Esophagus muscularis mucosa (tissue), 4 donors: Measurements from ENCODE around the gene ZFHX3. TPM values are rescaled to one million over a fixed set of nuclear protein-coding genes. Genes with fewer than 3 reads are reported as not detected.

ENCODE experiments used
- DNase-seq: peaks from one replicate; pipeline ENCODE4 v3.0.0-alpha.2; 2017; ENCODE audit errors: extremely low spot score
- H3K27ac ChIP-seq, 4 donors: fragments of 200-600 bp; sonication (generic); replicated peaks in 1 of 4; 1 replicate in 3 of 4; 2 replicates in 1 of 4; pipeline ENCODE4 v1.5.1; 2016 to 2019; ENCODE audit warnings: mild to moderate bottlenecking in 1 of 4
- H3K27me3 ChIP-seq, 4 donors: fragments of 200-600 bp; sonication (generic); one replicate each; pipeline versions ENCODE4 v1.5.1 to v1.6.0; 2016 to 2019
- H3K36me3 ChIP-seq, 4 donors: fragments of 200-600 bp; sonication (generic); one replicate each; pipeline ENCODE4 v1.5.1; 2016 to 2019
- H3K4me1 ChIP-seq, 4 donors: fragments of 200-600 bp; sonication (generic); one replicate each; pipeline ENCODE4 v1.5.1; 2016 to 2019
- H3K4me3 ChIP-seq, 4 donors: fragments of 200-600 bp; sonication (generic); 1 replicate in 2 of 4; 2 replicates in 2 of 4; pipeline ENCODE4 v1.5.1; 2016 to 2019; ENCODE audit warnings: mild to moderate bottlenecking in 4 of 4, moderate library complexity in 1 of 4
- H3K9me3 ChIP-seq, 4 donors: fragments of 200-600 bp; sonication (generic); 1 replicate in 3 of 4; 2 replicates in 1 of 4; pipeline ENCODE4 v1.5.1; 2016 to 2019
- CTCF ChIP-seq, 3 experiments: fragments of 200-600 bp in 2 of 3; fragments of 450-650 bp in 1 of 3; sonication (generic) in 2 of 3; IDR thresholded peaks; one replicate each; pipeline ENCODE4 v1.5.1; 2017 to 2019; ENCODE audit warnings: antibody characterized with exemption in 3 of 3, mild to moderate bottlenecking in 2 of 3, moderate library complexity in 1 of 3
- EP300 ChIP-seq: sonication (generic); formaldehyde crosslinking; IDR thresholded peaks from one replicate; pipeline ENCODE4 v1.6.1; 2017; ENCODE audit warnings: antibody characterized with exemption
- POLR2A ChIP-seq: fragments of 450-650 bp; IDR thresholded peaks from one replicate; pipeline ENCODE4 v1.6.1; 2017; ENCODE audit warnings: antibody characterized with exemption, moderate library complexity, mild to moderate bottlenecking, low read depth
- POLR2AphosphoS5 ChIP-seq, 2 donors: sonication (generic); formaldehyde crosslinking; IDR thresholded peaks; one replicate each; pipeline ENCODE4 v1.6.1; 2017; ENCODE audit warnings: antibody characterized with exemption in 2 of 2
- WGBS: methylation state at CpG from one replicate; pipeline ENCODE4 v1.1.5; 2018; 5-methylcytosine and 5-hydroxymethylcytosine counted together
- intact Hi-C: fragments of 100-400 bp; cut with DNase I; formaldehyde crosslinking; loops from one replicate; pipeline ENCODE4 v1.15.1; 2023
- total RNA-seq, 4 donors: library from RNA; depleted of rRNA; stranded (reverse); fragments of >200 nt; gene quantifications; one replicate each; pipeline versions ENCODE4 v1.1.0 to v1.2.1, GENCODE V29; 2016

ZFHX3 gene
- total RNA-seq, 4 donors from 2014 or later, result 25.7 to 53.0 (median 30.6) TPM

GRCh38 chr16:73040136-73040535, 7.8 kb downstream of the ZFHX3 start:
- Histone ChIP-seq H3K9me3 (no peaks in the 10 kb centered on the region), H3K4me1 (peaks cover 50 to 97% (median 68%) of the 10 kb centered on the region in 4 donors), H3K27ac (no peak overlapping the region), H3K4me3 (no peak overlapping the region), H3K27me3 (no peaks in the 10 kb centered on the region), H3K36me3 (no peaks in the 10 kb centered on the region)
- 85% methylated on average over 5 of the region's 6 CpGs for WGBS
- no peak for DNase-seq
- intact Hi-C loops, result loop anchor here (5.0 kb wide), 1 partner anchor 48 kb away; no protein-coding TSS in a partner anchor
- TF ChIP-seq EP300 (no peak), CTCF (IDR thresholded peaks at IDR 0.05) (no peak), POLR2A (no peak), POLR2AphosphoS5 (IDR thresholded peaks at IDR 0.05) (no peak)

GRCh38 chr16:73037845-73038570, 9.9 kb downstream of the ZFHX3 start:
- H3K4me1 ChIP-seq, result peaks cover 35 to 83% (median 65%) of the 10 kb centered on the region in 4 donors
- DNase-seq, result no peak
- no peak overlapping the region for H3K4me3 ChIP-seq
- H3K27me3 ChIP-seq, result no peaks in the 10 kb centered on the region
- H3K27ac ChIP-seq, result peak overlapping the region in 2 of 4 donors; percentile 24 to 26
- intact Hi-C loops, result no loop called here
- 78% methylated on average over 14 of the region's 14 CpGs for WGBS
- no peaks in the 10 kb centered on the region for H3K36me3 ChIP-seq
- H3K9me3 ChIP-seq, result no peaks in the 10 kb centered on the region
- TF ChIP-seq CTCF (IDR thresholded peaks at IDR 0.05) (no peak), POLR2A (no peak), EP300 (no peak), POLR2AphosphoS5 (IDR thresholded peaks at IDR 0.05) (no peak)

GRCh38 chr16:73037331-73037745, 10.6 kb downstream of the ZFHX3 start:
- peak overlapping the region in 2 of 4 donors; percentile 24 to 26 for H3K27ac ChIP-seq
- H3K4me3 ChIP-seq, result no peak overlapping the region
- H3K9me3 ChIP-seq, result no peaks in the 10 kb centered on the region
- WGBS, result 29% methylated on average over 5 of the region's 5 CpGs
- peaks cover 41 to 83% (median 67%) of the 10 kb centered on the region in 4 donors for H3K4me1 ChIP-seq
- TF ChIP-seq POLR2AphosphoS5 (IDR thresholded peaks at IDR 0.05) (no peak), POLR2A (no peak), EP300 (no peak), CTCF (IDR thresholded peaks at IDR 0.05) (no peak)
- H3K27me3 ChIP-seq, result no peaks in the 10 kb centered on the region
- intact Hi-C loops, result no loop called here
- no peak for DNase-seq
- H3K36me3 ChIP-seq, result no peaks in the 10 kb centered on the region

- intact Hi-C loops, result no loop called here
- TF ChIP-seq POLR2AphosphoS5 (IDR thresholded peaks at IDR 0.05) (no peak), CTCF (IDR thresholded peaks at IDR 0.05) (no peak), POLR2A (no peak), EP300 (no peak)
- Histone ChIP-seq H3K36me3 (no peaks in the 10 kb centered on the region), H3K27ac (no peak overlapping the region), H3K4me3 (no peak overlapping the region), H3K4me1 (peaks cover 36 to 81% (median 72%) of the 10 kb centered on the region in 4 donors), H3K9me3 (no peaks in the 10 kb centered on the region), H3K27me3 (no peaks in the 10 kb centered on the region)
- DNase-seq, result no peak
- 67% methylated on average over 18 of the region's 19 CpGs for whole genome bisulfite sequencing
These were observed 11.7 kb downstream of the ZFHX3 start for GRCh38 chr16:73036074-73036826.
